Skeletal muscle satellite cell (primary cell): ENCODE measurements around the gene PTTG2.

Experiments
- H3K27me3 ChIP-seq: 2 replicates; pipeline ENCODE4 v1.7.0; 2013; ENCODE audit warnings: low read length; ENCODE audit not compliant: control insufficient read depth, insufficient read depth
- H3K36me3 ChIP-seq: 2 replicates; pipeline ENCODE4 v1.7.0; 2013; ENCODE audit warnings: mild to moderate bottlenecking, control low read depth, low read length; ENCODE audit not compliant: insufficient read depth
- H3K4me1 ChIP-seq: 2 replicates; pipeline ENCODE4 v1.7.0; 2013; ENCODE audit warnings: low read length; ENCODE audit not compliant: control insufficient read depth, insufficient read depth
- H3K4me2 ChIP-seq: 2 replicates; pipeline ENCODE4 v1.7.0; 2013; ENCODE audit warnings: mild to moderate bottlenecking, low read length
- H3K4me3 ChIP-seq: 2 replicates; pipeline ENCODE4 v1.7.0; 2013; ENCODE audit warnings: low read length
- H3K9ac ChIP-seq: 2 replicates; pipeline ENCODE4 v1.7.0; 2013; ENCODE audit warnings: mild to moderate bottlenecking, low read depth, low read length, moderate library complexity
- H3K9me3 ChIP-seq: replicated peaks from 2 replicates; pipeline ENCODE4 v1.7.0; 2013; ENCODE audit warnings: mild to moderate bottlenecking, control low read depth, low read length

The PTTG2 gene

DNA sequence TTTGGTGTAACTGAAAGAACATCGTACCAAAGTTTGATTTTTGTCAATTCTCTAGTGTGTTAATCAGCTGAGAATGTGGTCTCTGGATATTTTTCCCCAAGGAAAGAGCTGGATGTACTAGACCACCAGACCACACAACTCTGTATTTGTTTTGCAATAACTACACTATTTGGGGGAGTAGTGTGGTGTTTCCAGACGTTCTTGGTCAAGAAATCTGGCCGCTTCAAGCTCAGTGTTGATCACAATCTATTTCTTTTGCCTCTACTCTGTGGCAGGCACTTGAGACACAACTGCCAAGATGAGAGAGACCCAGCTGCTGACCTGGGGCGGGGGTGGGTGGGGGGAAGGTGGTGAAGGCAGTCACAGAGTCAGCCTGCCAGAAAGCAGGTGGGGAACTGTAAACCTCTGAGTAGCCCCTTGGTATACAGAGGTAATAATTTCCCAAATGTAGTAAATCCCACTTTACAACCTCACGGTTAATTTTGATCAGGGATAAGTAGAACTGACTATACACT, 30.6 kb downstream of the PTTG2 start:
- H3K4me1 ChIP-seq, result no peaks in the 10 kb centered on the region
- no peak overlapping the region for H3K4me3 ChIP-seq
- H3K9me3 ChIP-seq, result no peaks in the 10 kb centered on the region
- no peak overlapping the region for H3K9ac ChIP-seq
- no peaks in the 10 kb centered on the region for H3K27me3 ChIP-seq
- H3K4me2 ChIP-seq, result no peak overlapping the region
- H3K36me3 ChIP-seq, result no peaks in the 10 kb centered on the region

DNA sequence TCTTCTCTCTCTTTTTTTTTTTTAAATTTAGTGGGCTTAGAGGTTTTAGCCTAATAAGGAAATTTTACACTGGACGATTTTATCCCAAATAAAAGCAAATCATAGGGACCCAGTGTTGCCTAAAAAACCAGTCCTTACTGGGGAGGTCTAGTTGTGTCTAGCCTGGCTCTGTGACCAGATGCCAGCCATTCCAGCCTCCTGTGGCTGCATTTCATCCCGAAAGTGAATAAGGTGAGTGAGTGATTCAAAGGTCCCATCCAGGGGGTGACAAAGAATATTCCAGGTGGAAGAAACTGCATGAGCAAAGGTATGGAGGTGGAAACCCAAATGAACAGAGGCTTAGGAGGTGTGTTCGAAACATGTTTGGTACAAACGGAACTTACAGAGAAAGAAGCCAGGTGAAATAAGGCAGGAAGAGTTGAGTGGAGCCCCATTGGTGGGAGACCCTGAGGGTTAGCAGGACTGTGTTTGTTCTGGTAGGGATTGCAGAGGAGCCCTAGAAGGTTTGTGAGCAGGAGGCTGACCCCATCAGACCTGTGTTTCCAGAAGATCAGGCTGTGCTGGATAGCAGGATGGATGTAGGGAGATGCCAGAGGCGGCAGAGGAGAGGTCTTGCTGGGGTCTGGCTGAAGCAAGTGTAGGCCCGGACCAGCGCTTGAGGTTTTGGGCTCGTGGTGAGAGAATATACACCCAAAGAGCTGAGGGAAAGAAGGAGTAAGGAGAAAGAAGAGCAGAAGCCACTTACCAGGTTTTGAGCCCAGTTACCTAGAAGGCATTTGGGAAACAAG, 31.6 kb downstream of the PTTG2 start:
- no peak overlapping the region for H3K4me2 ChIP-seq
- no peaks in the 10 kb centered on the region for H3K4me1 ChIP-seq
- no peaks in the 10 kb centered on the region for H3K9me3 ChIP-seq
- H3K4me3 ChIP-seq, result no peak overlapping the region
- H3K36me3 ChIP-seq, result no peaks in the 10 kb centered on the region
- no peaks in the 10 kb centered on the region for H3K27me3 ChIP-seq
- H3K9ac ChIP-seq, result no peak overlapping the region

DNA sequence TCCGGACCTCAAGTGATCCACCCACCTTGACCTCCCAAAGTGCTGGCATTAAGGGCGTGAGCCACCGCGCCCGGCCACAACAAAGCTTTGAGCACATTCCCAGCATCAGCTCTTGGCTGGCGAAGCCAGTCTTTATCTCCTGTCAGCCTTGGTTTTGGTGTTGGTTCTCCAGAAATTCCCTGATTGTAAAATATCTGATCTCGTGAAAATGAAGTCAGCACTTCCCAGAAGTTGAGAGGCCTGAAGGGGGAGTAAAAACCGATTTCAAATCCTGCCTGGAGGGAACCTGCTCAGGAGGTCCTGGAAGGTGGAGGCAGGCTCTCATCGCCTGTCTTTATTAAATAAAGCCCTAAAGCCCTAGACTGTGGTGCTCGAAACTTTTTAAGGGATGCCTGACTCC, 33.6 kb downstream of the PTTG2 start:
- H3K4me1 ChIP-seq, result no peaks in the 10 kb centered on the region

DNA sequence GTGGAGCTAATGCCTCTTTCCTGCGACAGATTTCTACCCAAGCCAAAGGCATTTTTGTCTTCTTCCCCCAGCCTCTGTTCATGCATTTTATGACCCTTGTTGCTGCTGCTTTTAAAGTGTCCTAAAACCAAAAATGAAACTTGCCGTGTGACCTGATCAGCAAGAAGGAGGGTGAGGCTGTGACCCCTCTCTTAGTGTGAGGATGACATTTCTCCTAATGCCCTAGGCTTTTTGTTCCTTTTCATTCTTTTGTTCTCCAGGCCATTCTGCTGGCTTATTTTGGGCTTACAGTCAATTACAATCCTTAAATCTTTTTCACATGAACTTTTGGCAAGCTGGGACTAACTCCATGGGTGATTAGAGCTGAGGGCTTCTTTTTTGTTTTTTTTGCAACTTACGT, 34.4 kb downstream of the PTTG2 start:
- no peak overlapping the region for H3K9ac ChIP-seq
- H3K9me3 ChIP-seq, result no peaks in the 10 kb centered on the region
- H3K27me3 ChIP-seq, result no peaks in the 10 kb centered on the region

More for the DNA sequence above, 33.6 kb downstream of the PTTG2 start:
- H3K4me2 ChIP-seq, result no peak overlapping the region
- H3K4me3 ChIP-seq, result no peak overlapping the region
- H3K9me3 ChIP-seq, result no peaks in the 10 kb centered on the region
- H3K27me3 ChIP-seq, result no peaks in the 10 kb centered on the region
- no peak overlapping the region for H3K9ac ChIP-seq
- no peaks in the 10 kb centered on the region for H3K36me3 ChIP-seq

DNA sequence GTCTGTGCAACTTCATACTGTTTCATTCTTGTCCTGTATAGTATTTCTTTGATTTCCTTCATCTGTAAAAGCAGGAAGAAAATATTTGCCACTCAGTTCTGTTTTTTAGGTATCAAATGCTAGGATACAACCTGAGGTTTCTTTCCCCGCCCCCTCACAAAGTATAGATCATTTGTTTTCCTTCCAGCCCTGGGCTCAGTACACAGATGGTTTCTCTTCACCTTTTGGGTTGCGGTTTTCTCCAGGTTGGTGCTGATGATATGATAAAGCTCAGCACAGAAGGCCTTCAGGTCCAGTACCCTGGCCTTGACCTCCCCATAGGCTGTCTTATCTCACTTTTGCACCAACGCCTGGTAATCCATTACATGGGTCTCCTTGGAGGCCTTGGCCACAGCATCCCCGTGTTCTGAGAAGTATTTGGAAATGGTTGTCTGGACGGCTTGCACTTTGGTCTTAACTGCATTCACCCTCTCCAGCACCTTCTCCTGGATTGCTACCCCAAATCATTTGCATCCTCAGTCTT, 35.2 kb downstream of the PTTG2 start:
- H3K9ac ChIP-seq, result no peak overlapping the region
- no peaks in the 10 kb centered on the region for H3K4me1 ChIP-seq

More for the DNA sequence above, 34.4 kb downstream of the PTTG2 start:
- no peak overlapping the region for H3K4me3 ChIP-seq
- H3K4me2 ChIP-seq, result no peak overlapping the region
- no peaks in the 10 kb centered on the region for H3K4me1 ChIP-seq
- no peaks in the 10 kb centered on the region for H3K36me3 ChIP-seq

DNA sequence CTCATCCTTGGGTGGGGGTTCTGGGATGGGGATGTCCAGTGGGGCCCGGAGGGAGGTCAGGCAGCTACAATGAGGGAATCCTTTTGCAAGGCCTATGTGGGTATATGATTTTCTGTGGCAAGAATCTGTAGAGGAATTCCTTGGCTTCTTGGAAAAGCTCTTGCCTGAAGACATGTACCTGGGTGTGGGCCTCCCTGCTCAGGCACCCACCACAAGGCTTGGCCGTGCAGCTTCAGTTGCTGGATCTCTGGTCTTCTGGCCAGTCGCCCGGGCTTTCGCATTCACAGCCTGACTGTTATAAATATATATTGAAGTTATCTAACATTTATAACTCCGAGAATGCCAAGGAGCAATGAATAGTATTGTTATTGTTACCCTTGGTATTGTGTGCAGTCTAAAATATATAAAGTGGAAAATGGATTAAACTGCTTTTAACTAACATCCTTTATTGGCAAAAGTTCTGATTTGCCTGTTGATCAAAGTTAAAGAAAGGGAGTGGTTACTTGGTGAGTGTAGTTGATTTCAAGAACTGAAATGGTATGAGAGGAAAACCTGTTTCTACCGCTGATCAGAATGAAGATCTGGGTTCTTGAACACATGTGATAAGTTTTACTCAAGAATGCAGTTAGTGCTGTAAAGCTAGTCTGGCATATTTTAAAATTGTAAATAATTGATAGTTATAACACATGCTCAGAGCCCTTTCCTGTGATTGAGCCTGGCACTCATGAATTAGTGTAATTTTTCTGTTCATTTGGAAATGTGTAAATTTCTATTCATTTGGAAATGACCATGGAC, 36.0 kb downstream of the PTTG2 start:
- H3K36me3 ChIP-seq, result no peaks in the 10 kb centered on the region
- no peaks in the 10 kb centered on the region for H3K9me3 ChIP-seq
- no peak overlapping the region for H3K9ac ChIP-seq
- no peak overlapping the region for H3K4me2 ChIP-seq
- H3K4me1 ChIP-seq, result no peaks in the 10 kb centered on the region
- no peak overlapping the region for H3K4me3 ChIP-seq
- H3K27me3 ChIP-seq, result no peaks in the 10 kb centered on the region

More for the DNA sequence above, 35.2 kb downstream of the PTTG2 start:
- Histone ChIP-seq H3K27me3 (no peaks in the 10 kb centered on the region), H3K4me3 (no peak overlapping the region), H3K36me3 (no peaks in the 10 kb centered on the region), H3K9me3 (no peaks in the 10 kb centered on the region), H3K4me2 (no peak overlapping the region)

DNA sequence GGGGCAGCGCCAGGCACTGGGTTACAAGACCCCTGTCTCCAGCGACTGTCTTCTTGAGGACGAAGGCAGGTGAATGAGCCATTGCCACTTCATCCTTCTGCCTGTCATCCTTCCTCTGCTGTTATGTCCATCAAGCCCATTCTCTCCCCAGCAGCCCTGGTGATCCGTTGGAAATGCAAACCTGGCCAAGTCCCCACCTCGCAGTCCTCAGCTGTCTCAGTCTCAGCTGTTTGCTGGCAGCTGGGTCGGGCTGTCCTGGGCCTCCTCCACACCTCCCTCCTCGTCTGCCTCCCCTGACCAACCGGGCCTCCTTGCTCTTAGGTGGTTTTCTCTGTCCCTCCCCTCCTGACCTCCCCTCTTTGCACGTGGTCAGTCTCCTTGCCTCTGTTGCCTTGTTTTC, 38.0 kb downstream of the PTTG2 start:
- Histone ChIP-seq H3K4me3 (no peak overlapping the region), H3K36me3 (no peaks in the 10 kb centered on the region), H3K4me2 (no peak overlapping the region), H3K9ac (no peak overlapping the region), H3K9me3 (no peaks in the 10 kb centered on the region), H3K4me1 (peaks cover 5% of the 10 kb centered on the region), H3K27me3 (no peaks in the 10 kb centered on the region)

DNA sequence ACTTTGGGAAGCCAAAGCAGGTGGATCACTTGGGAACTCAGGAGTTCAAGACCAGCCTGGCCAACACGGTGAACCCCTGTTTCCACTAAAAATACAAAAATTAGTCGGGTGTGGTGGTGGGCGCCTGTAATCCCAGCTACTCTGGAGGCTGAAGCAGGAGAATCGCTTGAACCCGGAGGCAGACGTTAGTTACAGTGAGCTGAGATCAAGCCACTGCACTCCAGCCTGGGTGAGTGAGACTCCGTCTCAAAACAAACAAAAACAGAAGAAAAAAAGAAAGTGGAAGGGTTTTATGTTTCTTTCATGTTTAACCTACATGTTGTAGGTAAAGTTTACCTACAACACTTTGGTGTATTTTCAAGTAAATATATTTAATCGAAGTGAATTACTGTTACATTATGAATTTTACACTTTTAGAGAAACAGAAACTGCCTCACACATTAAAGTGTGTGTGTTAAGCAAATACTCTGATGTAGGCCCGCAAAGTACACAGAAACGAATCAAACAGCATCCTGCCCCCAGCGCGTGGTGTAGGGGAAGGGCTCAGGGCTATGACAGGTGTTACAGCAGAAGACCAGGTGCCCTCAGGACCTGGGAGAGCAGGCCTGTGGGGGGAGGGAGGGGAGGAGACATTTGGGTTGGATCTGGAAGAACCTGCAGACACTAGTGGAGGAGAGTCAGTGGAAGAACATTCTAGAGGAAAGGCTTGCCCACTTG, 39.0 kb downstream of the PTTG2 start:
- H3K36me3 ChIP-seq, result no peaks in the 10 kb centered on the region
- H3K27me3 ChIP-seq, result no peaks in the 10 kb centered on the region
- H3K9ac ChIP-seq, result no peak overlapping the region
- H3K4me2 ChIP-seq, result no peak overlapping the region
- no peak overlapping the region for H3K4me3 ChIP-seq
- H3K4me1 ChIP-seq, result peaks cover 5% of the 10 kb centered on the region
- no peaks in the 10 kb centered on the region for H3K9me3 ChIP-seq

DNA sequence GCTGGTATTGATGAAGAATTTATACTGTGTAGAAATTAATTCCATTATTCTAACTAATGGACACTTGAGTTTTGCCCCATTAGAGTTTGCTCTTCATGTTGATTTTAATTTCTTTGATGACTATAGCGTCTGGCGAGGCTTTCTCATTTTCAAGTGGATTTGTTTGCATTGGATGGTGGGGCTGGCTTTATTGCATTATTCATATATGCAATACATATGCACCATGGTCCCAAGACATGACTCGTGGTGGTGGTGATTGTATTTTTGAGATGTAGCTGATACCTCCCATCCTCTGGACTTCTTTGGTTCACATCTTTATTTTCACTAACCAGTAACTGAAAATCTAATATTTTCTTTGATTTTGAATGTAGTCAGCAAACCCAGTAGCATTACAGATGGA, 39.8 kb downstream of the PTTG2 start:
- H3K36me3 ChIP-seq, result no peaks in the 10 kb centered on the region
- no peak overlapping the region for H3K9ac ChIP-seq

DNA sequence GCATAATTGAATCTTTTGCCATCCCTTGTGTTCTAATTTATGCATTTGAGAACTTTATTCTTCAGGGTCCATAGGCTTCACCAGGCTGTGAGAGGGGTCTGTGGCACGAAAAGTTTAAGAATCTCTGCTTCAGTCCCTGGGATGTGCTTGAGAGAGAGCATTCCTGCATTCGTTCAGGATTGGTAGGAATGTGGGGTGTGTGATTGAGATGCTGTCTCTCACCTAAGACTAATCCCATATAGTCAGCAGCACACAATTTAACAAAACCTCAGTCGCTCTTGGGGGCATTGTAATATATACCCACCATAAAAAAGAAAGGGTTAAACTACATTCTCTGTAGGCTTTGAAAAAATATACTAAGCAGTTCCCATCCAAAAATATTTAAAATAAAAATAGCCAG, 41.7 kb downstream of the PTTG2 start:
- Histone ChIP-seq H3K36me3 (no peaks in the 10 kb centered on the region), H3K9me3 (no peaks in the 10 kb centered on the region), H3K27me3 (no peaks in the 10 kb centered on the region), H3K9ac (no peak overlapping the region), H3K4me1 (peaks cover 5% of the 10 kb centered on the region), H3K4me3 (no peak overlapping the region), H3K4me2 (no peak overlapping the region)

More for the DNA sequence above, 39.8 kb downstream of the PTTG2 start:
- Histone ChIP-seq H3K4me2 (no peak overlapping the region), H3K27me3 (no peaks in the 10 kb centered on the region), H3K9me3 (no peaks in the 10 kb centered on the region), H3K4me3 (no peak overlapping the region), H3K4me1 (peaks cover 5% of the 10 kb centered on the region)

DNA sequence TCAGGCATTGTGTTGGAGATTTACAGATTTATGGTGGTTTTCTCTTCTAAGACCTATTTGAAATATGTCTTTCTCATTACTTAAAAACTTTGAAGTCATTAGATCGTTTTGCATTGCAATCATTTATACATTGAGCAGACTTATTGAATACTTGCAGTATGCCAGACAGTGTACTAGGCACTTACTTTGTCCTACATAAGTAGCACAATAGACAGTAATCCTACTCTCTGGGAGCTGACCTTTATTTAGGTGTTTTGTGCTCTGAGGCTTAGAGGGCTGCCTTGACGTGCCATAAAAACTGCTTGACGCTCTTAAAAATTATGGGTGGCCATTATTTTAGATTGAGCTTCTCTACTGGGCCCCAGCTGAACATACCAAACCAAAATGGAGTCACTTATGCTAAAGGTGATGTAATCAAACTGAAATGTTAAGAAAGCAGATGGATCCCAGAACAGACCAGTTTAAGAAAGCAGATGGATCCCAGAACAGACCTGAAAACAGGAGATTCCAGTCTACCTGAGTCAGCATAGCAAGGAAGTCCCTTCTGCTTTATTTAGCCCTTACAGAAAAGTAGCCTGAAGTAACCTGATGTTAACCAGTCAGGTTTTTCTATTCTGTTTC, 42.4 kb downstream of the PTTG2 start:
- Histone ChIP-seq H3K36me3 (no peaks in the 10 kb centered on the region), H3K4me3 (no peak overlapping the region), H3K4me1 (peaks cover 5% of the 10 kb centered on the region), H3K4me2 (no peak overlapping the region), H3K9me3 (no peaks in the 10 kb centered on the region), H3K27me3 (no peaks in the 10 kb centered on the region), H3K9ac (no peak overlapping the region)
